Fibroblast of upper back skin (primary cell): Measurements from ENCODE around the gene SLC6A3.
"Not testable (repeated sequence)": the region's sequence is repeated elsewhere in the genome, so short reads cannot be mapped to it uniquely, and the experiment has no call there.

Experiments used
- DNase-seq: peaks from one replicate; pipeline ENCODE4 v3.0.0-alpha.2; 2013

The SLC6A3 gene

DNA sequence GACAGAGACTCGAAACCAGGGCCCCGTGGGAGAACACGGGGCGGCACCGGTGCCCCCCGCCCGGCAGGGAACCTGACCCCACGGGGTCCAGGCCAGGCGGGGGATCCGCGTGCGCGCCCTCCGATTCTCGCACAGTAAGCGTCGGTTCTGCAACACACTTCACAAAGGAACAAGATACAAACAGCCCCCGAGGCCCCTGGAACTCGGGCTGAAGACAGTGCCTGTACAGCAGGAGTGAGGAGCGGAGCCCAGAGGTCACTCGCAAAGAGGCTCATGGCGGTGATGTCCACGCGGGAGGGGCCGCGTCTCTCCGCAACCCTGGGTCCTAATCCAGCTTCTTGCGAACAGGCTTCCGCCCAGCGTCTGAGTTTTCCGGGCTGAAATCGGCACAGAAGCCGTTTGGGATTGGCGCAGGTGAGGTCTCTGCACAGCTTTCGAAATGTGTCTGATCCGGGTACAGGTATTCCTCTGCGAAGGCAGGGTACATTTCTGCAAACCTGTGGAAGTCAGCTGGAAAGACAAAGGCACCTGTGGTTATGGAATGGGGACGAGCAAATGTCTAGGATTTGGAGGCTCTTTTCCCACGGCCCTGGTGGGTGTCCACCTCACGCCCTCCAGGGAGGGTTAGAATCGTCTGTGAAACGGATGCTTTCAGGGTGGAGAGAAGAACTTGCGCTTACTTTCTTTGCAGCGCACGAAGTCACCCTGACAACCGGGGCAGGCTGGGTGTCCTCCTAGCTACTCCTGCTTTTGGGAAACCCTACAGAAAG, 18.3 kb upstream of the SLC6A3 start:
- no peak for DNase-seq

DNA sequence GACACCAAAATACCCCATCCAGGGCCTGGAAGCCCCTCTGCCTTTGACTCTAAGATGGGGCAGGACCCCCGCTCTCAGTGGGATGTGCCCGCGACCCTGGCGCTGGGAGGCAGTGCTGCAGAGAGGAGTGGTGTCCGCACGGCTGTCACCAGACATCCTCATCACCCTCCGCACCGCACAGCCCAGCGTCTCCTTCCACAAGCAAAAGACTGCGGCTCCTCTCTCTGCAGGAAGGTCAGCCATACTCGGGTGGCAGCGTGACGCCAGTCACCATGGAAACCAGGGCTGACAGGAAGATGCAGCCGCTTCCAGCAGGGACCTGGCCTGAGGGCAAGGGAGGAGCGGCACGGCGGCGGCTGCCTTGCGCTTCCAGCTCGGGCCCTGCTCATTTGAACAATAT, 17.1 kb upstream of the SLC6A3 start:
- no peak for DNase-seq

DNA sequence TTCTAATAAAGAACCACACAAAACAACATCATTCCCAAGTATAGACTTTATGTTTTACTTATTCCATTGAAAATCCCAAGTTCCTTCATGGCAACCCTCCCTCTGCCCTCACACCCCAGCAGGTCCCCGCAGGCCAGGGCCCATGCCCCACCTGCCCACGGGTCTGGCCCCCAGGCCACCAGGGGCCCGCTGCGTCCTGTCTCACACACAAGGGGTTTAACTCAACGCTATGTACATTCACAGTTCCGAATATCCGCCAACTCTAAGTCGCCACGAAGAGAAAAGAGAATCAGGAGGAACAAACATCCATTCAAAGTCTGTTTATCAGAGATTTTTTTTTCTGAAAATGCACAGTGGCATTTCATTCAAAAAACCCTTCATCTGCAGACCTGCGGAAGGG, 16.2 kb upstream of the SLC6A3 start:
- no peak for DNase-seq

DNA sequence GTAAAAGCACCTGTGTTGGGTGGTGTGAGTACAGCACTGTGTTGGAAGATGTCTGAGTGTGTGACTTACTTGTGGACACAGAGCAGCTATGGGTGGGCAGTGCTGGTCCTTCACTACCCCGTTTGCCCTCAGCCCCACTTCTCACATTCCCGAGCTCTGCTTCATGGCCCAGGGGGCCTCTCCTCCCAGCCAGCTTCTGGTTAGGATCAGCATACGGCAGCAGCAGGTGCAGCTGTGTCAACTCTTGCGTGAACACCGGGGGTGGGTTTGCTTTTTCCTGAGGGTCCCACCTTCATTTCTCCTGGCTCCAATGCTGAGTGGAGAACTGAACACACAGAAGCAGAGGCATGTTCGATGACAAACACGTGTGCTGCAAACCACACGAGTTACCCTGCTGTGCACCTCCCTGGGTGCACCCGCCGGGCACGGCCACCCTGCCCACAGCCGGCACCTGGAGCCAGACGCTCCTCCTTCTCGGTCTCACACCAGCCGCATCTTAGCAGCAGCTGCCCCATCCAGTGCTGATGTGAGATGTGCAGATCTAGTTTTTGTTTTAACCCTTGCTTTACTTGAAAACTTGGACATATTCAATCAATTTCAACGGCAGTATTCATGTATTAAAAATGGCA, 14.9 kb upstream of the SLC6A3 start:
- no peak for DNase-seq

DNA sequence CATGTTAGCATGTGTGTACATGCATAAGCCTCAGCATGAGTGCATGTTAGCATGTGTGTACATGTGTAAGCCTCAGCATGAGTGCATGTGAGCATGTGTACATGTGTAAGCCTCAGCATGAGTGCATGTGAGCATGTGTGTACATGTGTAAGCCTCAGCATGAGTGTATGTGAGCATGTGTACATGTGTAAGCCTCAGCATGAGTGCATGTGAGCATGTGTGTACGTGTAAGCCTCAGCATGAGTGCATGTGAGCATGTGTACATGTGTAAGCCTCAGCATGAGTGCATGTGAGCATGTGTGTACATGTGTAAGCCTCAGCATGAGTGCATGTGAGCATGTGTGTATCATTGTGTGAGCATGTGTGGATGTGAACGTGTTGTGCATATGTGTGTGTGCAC, 14.2 kb upstream of the SLC6A3 start:
- not testable (repeated sequence) for DNase-seq

DNA sequence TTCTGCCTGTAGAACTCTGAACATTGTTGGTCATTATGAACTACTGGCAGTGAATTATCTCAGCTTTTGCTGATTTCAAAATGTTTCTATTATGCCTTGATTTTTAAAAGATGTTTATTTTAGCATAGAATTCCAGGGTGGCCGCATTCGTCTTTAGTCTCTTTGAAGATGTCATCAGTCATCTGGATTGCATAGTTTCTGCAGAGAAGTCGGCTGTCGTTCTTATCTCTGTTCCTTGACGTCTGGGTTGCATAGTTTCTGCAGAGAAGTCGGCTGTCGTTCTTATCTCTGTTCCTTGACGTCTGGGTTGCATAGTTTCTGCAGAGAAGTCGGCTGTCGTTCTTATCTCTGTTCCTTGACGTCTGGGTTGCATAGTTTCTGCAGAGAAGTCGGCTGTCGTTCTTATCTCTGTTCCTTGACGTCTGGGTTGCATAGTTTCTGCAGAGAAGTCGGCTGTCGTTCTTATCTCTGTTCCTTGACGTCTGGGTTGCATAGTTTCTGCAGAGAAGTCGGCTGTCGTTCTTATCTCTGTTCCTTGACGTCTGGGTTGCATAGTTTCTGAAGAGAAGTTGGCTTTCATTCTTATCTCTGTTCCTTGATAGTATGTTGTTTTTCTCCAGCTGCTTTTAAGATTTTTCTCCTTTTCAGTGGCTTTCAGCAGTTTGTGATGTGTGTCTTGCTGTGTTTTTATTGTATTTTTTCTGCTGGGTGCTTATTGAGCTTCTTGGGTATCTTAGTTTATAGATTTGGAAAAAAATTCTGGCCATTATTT, 11.1 kb upstream of the SLC6A3 start:
- DNase-seq = not testable (repeated sequence)

DNA sequence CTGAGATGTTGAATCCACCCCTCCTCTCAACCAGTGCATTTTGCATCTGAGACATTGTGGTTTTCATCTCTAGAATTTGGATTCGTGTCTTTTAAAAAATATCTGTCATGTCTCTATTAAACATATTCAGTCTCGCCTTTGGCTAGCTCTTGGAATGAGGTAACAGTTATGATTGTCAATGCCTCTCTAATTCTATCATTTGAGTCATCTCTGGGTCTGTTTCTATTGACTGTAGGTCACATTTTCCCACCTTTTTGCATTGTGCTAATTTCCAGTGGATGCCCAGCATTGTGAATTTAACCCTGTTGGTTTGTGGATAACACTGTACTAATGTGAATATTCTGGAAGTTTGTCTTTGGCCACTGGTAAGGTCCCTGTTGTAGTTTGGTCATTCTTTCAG, 8.4 kb upstream of the SLC6A3 start:
- no peak for DNase-seq

DNA sequence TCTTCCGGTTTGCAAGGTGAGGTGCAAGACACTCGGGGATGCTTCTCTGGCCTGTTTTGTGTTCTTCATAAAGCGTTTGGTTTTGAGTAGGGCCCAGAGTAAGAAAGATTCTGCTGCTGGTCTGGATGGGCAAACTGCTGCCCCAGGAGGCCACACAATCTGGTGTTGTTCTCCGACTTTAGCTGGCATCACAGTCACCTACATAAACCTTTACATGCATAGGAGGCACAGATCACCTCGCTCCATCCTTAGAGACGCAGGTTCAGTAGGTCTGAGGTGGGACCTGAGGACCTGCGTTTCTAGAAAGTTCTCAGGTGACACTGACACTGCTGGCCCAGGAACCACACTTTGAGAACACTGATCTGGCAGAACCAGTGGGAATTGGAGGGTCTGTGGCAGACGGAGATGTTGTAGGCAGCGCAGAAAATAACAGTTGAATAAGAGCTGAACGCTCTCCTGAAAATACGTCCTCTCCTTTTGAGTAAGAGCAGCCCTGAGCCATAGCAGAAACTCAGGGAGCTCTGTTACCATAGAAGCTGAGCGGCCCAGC, 3.9 kb upstream of the SLC6A3 start:
- no peak for DNase-seq

DNA sequence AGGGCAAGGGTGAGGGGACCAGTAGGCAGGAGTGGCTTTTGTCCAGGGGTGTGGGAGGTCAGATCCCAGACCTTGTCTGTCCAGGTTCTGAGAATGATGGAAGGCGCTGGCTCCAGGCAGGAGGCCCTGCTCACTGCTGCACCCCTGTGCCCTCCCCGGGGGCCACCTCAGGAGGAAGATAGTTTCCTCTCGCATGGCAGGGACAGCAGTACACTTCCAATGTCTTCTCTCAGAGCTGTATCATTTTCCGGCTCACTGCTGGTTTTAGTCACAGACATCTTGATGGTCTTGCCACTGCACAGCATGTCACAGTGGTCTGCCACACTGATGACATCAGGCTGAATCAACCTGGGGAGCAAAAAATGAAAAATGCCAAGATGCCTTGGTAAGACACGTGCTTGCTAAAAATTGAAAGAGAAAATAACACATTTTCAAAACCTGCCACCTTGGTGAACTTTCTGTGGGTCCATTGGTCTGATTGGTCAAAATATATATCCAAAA, 3.3 kb upstream of the SLC6A3 start:
- no peak for DNase-seq

DNA sequence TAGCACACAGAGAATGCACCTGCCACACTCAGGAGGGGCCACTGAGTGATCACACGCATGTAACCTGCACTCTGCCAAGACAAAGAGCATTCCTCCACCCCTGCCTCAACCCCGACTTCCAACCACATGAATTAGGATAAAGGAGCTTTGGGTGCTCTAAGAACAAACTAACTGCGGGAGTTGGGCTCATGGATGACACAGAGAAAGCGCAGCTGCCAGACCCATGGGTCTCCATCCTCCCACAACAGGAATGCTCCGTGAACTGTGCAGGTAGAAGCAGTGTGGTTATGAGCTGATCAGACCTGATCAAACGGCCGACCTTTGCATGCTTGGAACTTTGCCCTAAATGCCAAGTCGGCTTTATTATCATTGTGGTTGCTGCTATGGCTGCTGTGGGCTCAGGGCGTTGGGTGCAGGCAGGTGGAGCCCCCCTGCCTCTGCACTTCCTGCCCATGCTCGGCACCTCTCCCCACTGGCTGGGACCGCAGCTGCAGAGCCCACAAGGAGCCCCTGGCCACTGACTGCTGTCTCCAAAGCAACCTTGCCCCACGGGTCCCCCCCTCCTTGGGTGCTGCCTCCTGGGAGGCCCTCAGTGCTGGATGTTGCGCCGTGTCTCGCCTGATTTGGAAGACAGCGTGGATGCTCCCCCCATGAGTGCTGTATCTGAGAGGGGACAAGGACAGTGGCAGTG, 2.6 kb upstream of the SLC6A3 start:
- no peak for DNase-seq

DNA sequence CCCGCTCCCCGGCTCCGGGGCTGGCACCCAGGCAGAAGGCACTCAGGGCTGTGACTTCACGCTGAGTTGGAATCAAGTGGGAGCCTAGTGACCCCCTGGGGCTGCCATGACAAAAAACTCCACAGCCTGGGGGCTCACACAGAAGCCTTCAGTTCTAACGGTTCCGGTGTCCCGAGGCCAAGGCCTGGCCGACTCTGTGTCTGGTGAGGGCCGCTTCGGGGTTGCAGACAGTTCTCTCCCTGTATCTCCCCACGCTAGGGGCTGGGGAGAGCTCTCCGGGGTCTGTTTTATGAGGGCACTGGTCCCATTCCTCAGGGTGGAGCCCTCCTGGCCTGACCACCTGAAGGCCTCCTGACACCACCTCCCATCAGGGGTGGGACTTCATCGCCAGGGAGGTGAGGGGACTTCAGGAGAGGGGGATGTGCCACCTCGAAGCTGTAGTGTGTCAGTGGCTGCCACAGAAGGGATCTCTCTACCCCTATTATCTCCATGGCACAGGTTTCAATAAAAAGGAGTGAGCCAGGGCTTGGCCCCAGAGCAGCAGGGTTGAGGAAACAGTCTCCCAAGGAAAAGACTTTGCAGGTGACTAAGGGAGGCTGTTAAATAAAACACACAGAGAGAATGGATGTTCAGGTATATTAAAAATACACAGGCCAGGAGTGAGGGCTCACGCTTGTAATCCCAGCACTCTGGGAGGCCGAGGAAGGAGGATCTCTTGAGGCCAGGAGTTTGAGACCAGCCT, 1.5 kb upstream of the SLC6A3 start:
- no peak for DNase-seq

DNA sequence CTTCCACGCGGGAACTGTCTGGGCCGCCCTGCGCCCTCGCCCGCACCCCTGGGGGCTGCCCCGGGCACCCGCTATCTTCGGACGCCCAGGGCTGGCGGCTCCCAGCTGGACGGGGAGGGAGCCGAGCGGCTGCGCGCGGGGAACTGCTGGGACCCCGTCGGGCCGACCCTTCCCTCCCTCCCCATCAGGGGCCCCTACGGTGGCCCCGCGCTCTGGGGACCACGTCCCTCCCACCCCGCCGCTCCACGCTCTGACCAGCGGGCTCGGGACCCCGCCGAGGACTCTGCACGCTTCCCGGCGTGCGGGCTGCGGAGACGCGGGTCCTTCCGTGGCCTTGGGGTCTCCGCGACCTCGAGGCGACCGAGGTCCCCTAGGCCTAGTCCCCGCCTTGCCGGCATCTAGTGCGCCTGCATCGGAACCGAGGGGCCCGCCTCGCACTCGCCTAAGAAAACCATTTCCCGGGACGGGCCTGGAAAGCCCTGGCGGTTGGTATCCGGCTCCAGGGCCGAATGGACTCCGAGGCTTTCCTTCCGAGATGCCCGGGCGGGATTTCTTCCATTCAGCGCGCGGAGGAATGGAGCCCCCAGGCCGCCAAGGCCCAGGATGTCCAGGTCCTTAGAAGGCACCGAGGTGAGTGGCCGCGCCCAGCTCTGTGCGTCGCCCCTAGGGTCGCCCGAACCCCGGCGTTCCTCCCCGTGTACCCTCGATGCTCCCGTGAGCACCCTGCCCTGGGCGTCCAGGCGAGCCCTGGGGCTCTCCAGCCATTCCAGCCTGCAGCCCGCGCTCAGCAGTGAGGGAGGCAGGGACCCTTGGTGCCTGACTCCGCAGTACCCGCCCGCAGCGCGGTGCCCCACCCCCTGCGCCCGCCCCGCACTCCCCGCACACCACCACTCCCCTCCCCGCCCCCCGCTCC, 705 bp upstream of the SLC6A3 start:
- DNase-seq = no peak

DNA sequence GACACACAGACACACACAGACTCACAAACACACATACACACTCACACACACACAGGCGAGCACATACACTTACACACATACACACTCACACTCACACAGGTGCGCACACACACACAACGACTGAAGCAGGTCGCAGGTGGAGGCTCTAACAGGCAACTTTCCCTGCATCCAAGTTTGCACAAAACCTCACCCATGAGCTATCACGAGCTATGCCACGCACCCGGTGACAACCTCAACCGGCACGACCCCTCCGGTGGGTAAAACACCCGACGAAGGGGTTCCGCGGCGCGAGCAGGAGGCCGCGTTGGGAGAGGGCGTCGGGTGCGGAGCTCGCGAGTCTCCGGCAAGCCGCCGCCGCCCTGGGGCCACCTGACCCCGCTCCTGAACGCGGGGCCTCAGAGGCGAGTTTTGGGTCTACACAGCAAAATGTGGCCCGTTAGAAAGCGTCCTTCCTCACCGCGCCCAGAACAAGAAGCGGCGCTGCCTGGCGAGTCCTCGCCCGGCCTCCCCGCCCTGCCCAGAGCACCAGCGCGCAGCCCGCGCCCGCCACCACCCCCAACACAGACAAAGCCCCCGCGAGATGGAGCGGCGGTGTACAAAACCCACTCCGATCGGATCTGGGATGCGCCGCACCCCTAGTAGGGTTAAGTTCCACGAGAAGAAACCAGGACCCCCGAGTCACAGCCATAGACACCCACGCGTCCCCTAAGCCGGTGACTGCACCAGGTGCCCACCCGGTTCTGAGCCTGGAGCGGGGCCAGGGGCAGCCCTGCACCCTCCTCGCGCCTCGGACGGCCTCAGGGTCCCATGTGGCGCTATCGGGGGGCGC, 665 bp downstream of the SLC6A3 start:
- DNase-seq = no peak

DNA sequence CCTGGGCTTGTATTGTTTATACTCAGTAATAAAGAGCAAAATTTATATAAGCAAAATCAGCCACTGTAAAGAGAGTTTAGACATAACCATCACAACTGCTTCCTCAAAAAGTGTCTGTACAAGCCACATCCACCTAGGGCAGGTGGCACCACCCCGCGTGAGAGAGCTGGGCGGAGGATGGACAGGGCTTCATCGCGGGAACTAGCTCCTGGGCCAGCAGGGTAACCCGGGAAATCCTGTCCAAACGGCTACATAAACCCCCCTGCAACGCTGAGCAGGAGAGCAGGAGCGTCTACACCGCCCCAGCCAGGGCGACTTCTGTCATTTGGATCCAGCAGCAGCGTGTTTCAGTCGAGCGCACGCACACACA, 1.3 kb downstream of the SLC6A3 start:
- no peak for DNase-seq

DNA sequence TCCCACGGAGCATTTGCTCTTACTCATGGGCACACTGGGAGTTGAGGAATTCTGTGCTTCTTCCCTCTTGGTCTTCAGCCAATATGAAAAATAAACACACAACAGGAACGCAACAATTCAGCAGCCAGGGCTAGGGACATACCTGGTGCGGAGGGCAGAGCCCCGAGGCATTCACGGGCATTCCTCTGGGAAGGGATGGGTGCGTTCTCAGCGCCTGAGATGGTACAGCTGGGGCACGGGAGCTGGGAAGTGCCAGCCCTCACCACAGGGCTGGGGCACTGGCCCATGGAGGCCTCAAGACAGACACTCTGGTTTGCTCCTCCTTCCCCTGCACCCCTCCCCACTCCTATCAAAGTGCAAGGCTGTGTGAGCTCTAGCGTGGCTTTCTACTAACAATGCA, 2.1 kb downstream of the SLC6A3 start:
- DNase-seq = no peak

DNA sequence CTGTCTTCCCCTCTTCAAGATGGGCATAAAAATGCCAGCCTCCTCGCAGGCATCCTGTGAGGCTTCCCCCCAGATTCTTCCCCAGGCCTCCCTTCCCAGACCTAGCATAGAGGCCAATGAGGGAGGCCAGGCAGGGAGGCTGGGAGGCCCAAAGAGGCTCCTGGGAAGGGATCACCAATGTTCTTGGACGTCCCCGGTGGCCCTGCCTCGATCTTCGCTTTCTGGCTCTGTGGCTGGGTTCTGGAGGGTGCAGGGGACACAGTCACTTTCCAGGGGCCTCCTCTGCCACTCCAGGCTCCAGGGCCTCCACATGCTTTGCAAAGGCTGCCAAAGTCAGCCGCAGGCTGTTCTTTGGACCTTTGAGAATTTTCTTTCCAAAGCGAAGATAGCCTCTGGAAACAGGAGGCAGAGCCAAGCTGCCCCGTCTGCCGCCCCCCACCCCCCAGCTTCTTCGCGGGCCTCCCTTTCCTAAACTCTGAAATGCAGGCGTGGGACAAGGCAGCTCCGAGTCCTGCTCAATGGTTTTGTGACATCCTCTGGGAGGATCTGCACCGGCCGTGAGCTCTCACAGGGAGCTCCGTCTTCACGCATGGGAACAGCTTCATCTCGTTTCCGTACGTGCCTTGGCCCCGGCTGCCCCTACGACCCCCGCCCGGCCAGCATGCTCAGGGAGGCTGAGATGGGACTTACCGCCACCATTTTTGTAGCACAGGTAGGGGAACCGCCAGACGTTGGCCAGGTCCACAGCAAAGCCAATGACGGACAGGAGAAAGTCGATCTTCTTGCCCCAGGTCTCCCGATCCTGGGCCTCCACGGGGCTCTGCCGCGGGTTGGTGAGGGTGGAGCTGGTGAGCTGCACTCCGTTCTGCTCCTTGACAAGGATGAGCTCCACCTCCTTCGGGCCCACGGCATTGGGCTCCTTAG, 2.8 kb downstream of the SLC6A3 start:
- DNase-seq = no peak

DNA sequence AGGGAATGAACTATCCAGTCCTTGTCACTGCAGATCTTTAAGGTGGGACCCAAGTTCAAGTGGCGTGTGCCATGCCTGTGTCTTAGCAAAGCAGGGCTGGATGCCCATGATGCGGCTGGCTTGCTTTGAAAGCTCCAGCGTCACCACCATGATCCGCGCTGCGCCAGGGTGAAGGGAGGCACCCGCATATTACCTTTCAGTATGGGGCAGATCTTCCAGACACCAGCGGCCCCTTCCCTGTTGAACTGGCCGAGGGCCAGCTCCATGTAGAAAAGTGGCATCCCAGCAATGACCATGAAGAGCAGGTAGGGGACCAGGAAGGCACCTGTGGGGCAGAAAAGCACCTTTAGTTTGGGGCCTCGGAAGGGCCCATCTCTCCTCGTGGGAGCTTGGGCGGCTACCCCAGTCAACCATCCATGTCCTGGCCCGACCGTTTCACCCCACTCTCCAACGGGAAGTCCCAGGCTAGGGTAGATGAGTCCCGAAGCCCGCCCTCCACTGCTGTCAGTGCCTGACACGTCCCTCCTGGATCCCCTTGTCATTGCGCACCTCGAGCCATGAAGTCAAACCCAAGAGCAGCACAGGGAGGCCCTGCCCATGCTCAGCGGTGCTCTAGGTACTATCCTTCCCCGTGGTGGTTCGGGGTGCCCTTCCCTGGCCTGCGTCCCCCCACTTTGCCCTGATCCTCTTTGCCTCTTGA, 3.9 kb downstream of the SLC6A3 start:
- DNase-seq = no peak

DNA sequence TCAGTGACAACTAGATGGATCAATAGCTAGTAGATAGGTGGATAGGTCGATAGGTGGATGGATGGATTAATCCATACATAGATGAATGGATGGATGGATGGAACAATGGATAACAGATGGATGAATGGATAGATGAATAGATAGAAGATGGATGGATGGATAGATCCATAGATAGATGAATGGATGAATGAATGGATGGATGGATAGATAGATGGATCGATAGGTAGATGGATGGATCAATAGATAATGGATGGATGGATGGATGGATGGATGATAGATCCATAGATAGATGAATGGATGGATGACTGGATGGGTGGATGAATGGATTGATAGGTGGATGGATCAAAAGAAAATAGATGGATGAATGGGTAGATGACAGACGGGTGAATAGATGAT, 5.1 kb downstream of the SLC6A3 start:
- no peak for DNase-seq
